ENCODE measurements around the gene EEFSEC.

- no peak for TF ChIP-seq CTCF (IDR thresholded peaks at IDR 0.05 in 8 of 11, conservative IDR thresholded peaks at IDR 0.05 in 3 of 11)
- no peak for TF ChIP-seq POLR2A (IDR thresholded peaks at IDR 0.05)
Observed at GRCh38 chr3:128353991-128354687, 200.9 kb downstream of the EEFSEC start.
